NK-92 (cell line): Measurements from ENCODE around the gene MAML1.

Source experiments
- DNase-seq: peaks from one replicate; lab custom pipeline; 2025; ENCODE audit not compliant: unreplicated experiment; lab: John Stamatoyannopoulos, UW

Gene MAML1

DNA sequence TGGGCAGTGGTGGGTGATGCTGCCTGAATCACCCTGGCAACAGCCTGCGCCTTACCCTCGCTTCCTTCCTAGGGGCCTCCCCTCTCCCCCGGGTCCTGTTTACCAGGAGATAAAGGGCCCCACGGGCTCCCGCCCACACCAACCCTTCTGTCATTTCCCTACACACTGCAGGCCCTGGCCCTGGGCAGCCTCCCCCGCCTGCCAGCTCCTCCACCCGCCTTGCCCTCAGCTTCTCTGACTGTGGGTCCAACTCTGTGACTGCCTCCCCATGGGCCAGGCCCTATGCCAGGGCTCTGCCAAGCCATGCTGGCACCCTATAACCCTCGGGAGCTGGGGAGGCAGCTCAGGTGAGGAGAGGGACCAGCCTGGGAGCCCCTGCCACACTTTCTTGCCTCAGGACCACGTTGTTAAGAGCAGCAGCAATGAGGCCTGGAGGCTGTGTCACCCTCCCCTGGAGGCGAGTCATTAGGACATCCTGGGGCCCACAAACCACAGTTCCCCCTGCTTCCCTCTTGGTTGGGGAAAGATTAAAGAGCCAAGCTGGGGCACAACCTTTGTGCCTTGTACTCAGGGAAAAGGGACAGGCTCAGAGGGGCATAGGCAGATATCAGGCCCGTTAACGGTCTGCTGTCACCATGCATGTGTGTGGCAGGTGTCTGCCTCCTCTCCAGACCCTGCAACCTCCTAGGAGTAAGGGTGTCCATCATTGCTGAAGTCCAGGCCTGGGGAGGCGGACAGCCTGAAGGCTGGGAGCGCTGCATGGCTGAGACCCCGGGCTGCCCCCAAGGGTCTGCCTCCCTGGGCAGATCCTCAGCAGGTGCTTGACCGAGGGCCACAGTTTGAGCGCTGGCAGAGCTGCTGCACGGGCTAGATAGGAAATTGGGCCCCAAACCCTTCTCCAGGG is 71.3 kb downstream of the MAML1 start:
- no peak for DNase-seq

DNA sequence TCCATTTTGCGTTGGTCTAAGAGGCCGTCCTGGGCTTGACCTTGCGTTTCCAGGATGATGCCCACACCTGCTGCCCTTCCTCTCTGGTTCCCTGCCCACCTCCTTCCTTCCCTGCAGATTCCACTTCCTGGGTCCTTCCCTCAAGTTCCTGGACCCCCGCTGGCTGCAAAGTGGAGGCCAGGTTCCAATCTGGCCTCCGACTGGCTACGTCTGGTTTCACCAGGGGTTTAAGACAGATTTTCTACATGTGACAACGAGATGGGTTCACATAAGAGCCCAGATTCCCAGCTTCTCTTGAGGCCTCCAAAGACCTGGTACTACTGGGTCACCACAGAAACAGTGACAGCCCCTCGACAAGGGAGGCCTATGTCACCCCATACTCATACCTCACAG is 71.9 kb downstream of the MAML1 start:
- no peak for DNase-seq

- no peak for DNase-seq
Measured at GRCh38 chr5:179805070-179805528, 72.5 kb downstream of the MAML1 start.

GRCh38 chr5:179805529-179806249 is 73.1 kb downstream of the MAML1 start:
- no peak for DNase-seq

GRCh38 chr5:179806250-179807048 is 73.8 kb downstream of the MAML1 start, which contains the start of gene MGAT4B:
TSS of gene MGAT4B (minus strand) at chr5:179806866. CDS start at chr5:179806583, 283 bp downstream.
- no peak for DNase-seq

- DNase-seq, result no peak
Measured at GRCh38 chr5:179812135-179812825, 79.7 kb downstream of the MAML1 start.

GRCh38 chr5:179812997-179813607 is 80.5 kb downstream of the MAML1 start:
- DNase-seq, result no peak

- no peak for DNase-seq
Measured at GRCh38 chr5:179814090-179814489, 81.5 kb downstream of the MAML1 start.

DNA sequence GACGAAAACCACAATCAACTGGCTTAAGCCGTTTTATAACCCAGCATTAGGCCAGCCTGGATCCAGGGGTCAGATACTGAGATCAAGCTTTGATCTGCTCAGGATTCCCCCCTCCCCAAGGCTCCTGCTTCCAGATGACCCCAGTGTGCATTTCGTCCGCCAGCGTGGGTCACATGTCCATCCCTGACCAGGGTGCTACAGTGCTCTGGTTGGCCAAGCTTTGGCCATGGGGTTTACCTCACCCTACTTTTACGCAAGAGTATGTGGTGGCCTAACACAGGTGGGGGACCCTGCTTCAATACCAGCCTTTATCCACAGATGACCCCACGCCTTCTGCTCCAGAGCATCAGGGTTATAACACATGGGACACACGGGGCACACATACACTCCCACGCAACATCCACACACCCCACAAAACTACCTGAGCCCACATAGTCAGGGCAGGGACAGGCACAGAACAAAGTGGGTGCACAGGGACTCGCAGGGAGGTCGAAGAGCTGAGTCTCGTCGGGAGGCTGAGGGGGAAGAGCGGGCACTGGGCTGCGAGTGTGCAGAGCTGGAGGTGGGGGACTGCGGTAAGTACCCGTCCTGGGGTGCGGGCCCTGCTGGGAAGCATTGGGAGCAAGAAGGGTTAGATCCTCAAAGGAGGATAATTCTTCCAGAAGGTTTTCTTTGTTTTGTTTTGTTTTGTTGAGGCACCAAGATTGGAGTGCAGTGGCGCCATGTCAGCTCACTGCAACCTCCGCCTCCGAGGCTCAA is 83.0 kb downstream of the MAML1 start:
- no peak for DNase-seq

- DNase-seq, result no peak
Measured at GRCh38 chr5:179816401-179816795, 83.8 kb downstream of the MAML1 start.

GRCh38 chr5:179816796-179817469 is 84.3 kb downstream of the MAML1 start:
- no peak for DNase-seq

DNA sequence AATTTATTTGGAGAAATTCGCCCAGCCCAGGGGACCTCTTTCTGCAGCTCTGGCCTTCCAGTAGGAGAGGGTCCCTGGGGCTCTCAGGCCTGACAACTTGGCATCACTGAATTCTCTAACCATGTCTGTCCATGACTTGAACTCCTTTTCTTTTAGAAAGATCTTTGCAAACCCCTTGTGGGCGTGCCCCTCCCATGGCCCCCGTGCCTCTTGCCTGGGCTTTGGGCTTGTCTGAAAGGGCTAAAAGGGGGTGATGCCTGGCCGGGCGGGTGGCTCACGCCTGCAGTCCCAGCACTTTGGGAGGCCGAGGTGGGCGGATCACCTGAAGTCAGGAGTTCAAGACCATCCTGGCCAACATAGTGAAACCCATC is 84.8 kb downstream of the MAML1 start:
- DNase-seq, result no peak

DNA sequence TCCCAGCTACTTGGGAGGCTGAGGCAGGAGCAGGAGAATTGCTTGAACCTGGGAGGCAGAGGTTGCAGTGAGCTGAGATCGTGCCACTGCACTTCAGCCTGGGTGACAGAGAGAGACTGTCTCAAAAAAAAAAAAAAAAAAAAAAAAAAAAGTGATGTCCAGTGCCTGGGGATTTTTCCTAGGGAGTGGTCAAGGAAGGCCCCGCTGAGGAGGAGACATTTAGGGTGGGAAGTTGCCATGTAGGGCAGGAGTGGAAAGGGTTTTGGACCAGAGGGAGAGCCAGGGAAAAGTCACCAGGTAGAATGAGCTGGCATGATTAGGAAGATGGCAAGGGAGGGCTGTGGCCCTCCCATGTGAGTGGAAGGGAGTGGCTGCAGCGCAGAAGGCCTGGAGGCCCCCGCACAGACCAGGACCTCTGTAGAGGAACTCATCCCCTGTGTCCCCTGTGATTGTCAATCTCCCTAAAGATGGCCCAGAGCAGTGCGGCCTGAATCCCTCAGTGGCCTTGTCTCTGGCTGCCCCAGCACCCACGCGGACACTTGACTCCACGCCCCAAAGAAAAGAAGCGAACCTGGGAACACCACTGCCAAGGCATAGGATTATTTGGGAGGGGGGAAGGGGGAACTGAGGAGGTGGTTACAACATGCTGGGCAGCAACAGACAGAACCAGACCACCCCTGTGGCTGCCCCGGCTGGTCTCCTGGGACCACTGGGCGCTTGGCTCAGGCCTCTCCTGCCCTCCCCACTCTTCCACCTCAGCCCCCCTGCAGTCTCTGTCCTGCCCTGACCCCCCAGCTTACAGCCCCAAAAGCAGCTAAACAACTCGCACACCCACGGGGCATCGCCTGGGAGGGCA is 85.5 kb downstream of the MAML1 start:
- no peak for DNase-seq

GRCh38 chr5:179818746-179819295 is 86.2 kb downstream of the MAML1 start:
- no peak for DNase-seq

DNA sequence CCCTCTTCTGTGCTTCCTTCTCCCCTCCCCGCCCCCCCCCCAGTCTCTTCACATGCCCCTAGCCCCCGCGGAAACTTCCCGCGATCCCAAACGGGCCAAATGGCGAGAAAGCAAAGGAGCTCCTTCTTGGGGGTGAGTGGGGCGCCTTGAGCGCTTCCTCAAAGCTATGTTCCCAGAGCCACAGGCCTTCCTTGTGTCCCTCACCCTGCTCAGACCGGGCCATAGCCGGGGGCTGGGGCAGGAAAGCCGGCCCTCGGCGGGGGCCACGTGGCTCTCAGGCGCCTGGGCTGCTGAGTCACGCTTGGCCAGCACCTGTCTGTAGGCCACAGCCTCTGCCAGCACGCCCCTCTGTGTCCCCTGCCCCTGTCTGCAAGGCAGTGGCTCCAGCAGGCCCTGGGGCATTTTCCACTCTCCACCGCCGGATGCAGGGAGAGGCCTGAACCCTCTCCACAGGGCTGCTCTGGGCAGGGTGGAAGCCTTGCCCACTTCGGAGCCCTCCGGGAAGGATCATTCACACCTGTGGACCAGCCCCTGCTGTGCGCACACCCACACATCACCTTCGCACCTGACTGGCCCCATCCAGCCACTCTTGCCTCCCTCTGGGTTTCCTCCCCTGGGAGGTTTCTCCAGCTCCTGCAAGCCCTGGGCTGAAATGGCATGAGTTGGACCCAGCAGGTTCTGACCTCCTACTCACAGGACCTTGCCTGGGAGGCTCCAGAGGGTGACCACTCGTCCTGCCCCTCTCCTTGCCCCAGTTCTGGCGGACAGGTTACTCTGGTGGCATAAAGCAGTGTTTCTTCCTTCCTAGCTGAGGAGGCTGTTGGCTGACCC is 86.9 kb downstream of the MAML1 start:
- DNase-seq, result no peak

- DNase-seq, result no peak
Measured at GRCh38 chr5:179820127-179820482, 87.5 kb downstream of the MAML1 start.
